ENCODE results near the gene ALOXE3.
"Not testable (repeated sequence)": the region's sequence is repeated elsewhere in the genome, so short reads cannot be mapped to it uniquely, and the experiment has no call there.

Gene ALOXE3

DNA sequence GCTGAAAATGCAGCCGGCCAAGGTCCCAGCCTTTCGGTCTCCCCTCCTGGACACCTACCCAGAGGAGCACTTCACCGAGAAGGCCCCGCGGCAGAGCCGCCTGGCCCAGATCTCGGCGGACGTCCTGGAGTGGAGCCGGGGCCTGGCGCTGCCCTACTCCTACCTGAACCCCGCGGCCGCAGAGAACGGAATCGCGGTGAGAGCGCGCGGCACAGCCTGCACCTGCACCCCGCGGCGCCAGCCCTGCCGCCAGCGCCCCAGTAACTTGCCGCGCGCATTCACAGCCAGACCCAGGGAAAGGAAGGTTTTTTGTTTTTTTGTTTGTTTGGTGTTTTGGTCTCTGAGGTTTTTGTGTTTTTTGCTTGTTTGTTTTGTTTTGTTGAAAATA lies 46.0 kb downstream of the ALOXE3 start:
- DNase-seq (ENCODE audit: low read depth in 2 of 2) = no peak

DNA sequence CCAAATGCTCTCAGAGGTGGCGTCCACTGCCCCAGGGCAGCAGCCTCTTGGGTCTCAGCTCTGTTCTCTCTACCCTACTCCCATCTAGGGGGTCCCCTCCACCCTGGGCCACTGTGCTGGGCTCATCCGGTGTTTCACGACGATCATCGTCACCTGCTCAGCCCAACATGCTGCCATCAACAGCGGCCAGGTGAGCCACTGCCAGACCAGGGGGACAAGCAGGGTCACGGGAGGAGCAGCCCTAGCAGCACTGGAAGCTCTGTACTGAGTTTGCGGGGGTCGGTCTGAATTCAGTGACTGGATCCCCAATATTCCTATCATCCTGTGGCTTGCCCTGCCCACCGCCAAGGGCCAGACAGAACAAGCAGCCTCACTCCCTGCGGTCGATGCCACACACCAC lies 46.8 kb downstream of the ALOXE3 start:
- DNase-seq (ENCODE audit: low read depth in 2 of 2) = no peak

DNA sequence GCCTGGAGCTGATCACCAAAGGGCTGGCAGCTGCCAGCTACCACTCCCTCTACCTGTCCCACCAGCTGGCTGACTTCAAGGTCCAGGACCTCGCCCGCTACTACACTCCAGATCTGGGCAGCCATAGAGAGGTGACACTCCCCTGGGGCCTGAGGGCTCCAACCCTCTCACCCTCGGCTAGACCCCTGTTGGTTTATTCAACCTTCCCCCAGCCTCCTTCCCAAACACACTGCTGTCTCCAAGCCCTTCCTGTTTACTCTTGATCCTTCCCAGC lies 48.8 kb downstream of the ALOXE3 start:
- DNase-seq (ENCODE audit: low read depth in 2 of 2) = no peak

DNA sequence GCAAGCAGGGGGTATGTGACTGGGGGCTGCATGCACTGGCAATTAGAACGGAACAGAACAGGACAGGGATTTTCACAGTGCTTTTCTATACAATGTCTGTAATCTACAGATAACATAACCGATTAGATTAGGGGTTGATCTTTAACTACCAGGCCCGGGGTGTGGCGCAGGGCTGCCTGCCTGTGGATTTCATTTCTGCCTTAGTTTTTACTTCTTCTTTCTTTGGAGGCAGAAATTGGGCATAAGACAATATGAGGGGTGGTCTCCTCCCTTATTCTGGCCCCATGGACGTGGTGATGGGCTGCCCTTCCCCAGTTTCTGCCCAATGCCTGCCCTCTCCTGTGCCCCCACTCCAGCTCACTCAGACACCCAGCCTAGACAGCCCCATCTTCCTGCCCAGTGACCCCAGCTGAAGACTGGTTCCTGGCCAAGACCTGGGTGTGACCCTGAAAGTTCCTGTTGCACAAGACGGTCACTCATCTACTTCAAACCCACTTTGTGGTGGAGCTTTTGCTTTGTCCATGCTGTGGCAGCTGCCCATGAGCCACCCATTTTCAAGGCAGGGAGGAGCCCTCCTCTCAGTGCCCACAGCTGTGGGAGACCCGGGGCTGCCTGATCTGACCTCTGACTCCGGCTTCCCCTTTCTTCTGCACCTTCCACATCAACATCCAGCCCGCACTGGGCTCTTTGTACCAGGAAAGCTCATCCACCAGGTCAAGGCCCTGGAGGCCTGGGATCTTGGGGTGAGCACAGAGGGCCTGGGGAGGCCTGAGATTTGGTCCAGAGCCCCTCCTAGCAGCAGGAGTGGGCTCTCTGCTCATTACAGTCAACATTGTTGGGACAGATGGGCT lies 49.4 kb downstream of the ALOXE3 start:
- DNase-seq (ENCODE audit: low read depth in 2 of 2) = no peak

DNA sequence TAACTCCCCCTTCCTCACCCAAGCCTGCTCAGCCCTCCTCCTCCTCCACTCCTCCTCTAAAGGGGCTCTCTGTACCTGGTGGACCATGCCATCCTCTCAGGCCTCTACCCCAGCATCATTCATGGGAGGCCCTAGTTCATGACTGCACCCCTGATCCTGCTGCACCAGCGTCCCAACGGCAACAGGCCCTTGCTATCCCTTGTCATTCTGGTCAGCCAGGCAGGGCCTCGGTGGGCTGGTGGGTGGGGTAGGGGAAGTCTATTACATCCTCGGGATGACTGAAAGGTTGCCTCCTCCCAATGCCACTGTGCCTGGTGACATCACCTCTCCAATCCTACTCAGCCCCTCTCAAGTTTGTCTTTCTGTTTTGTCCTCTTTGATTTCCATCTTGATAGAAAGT lies 50.5 kb downstream of the ALOXE3 start:
- no peak for DNase-seq (ENCODE audit: low read depth in 2 of 2)

DNA sequence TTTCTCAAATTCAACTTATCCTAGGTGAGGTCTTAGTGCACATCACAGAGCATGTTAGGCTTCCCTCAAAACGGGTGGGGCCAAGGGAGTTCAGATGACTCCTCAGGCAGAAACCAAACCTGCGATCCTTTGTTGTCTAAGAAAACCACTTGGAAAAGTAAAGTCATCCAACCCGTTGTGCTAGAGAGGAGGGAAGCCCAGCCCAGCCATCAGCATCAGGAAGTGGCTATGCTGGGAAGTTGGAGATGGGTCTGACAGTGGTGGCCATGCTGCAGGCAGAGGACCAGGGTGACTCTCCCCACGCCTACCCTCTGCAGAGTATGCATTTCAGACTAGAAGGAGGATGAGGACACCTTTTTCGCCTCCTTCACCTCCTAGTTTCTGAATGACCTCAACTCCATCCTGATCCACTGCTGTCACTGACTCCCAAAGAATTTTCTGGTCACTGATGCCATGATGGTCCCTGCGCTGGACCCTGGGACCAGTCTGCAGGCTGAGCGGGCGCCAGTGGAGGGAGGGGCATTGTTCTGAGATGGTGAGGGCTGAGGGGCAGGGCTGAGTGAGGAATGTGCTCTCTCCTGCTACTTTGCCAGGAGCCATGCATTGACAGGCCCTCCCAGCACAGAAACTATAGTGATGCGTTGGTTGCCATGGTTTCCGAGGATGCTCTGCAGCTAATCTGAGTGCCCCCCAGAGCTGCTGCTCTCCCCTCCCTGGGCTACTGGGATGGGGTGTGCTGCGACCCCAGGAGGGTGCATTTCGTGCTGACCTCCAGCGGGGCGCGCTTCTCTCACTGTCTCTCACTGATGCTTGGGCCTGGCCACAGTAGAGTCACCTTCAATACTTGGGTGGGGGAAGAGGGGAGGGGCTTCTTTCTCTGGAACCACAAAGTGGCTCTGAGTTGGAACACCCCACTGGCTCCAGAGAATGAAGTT lies 51.2 kb downstream of the ALOXE3 start:
- DNase-seq (ENCODE audit: low read depth in 2 of 2) = no peak

DNA sequence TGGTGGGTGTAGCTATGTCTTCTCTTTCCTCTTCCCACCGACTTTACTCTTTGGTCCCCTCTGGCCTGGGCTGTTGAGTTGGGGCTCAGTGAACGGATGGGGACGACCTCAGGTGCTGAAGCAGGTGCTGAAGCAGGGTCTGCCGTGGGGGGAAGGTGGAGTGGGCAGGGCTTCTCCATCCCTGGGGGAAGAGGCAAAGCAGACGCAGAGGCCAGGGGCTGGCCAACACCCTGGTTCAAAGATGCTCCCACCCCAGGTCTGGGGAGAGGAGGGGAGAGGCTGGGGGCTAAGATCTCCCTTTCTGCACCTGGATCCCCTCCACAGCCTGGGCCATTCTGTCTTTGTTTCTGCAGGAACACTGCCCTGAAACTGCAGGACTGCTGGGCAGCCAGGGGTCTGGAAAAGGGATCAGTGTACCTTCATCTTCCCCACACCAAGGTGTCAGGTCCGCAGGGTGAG lies 53.7 kb downstream of the ALOXE3 start:
- DNase-seq (ENCODE audit: low read depth in 2 of 2) = no peak

DNA sequence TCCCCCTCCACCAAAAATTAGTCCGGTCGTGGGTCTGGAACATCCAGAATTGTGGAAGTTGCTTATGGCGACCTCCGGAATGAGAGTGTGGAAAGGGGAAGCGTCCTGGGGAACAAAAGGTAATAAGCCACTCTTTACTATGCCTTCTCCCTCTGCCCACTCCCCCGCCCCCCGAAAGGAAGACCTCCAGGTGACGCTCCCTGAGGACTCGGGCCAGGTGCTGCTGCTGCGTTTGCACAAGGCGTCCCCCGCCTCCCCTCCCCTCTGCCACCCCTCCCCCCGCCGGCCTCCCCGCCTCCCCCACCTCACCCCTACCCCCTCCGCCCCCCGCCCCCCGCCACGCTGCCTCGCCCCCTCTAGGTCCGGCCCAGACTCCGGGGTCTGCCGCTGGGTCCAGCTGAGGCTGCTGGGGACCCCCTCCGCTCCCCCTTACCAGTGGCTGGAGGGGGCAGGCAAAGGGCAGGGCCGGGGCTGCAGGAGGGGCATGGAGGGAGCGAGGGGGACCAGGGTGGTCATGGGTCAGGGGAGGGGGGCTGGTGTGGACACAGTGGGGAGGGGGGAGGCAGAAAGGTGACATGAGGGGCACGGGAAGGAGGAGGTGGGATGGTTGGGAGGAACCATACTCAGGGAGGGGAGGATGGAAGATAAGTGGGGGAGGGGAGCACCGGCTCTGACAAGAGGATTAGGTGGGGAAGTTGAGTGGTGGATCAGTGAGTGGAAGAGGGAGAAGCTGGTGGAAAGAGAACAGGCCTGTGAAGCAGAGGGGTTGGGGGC lies 54.4 kb downstream of the ALOXE3 start:
- DNase-seq (ENCODE audit: low read depth in 2 of 2) = no peak

DNA sequence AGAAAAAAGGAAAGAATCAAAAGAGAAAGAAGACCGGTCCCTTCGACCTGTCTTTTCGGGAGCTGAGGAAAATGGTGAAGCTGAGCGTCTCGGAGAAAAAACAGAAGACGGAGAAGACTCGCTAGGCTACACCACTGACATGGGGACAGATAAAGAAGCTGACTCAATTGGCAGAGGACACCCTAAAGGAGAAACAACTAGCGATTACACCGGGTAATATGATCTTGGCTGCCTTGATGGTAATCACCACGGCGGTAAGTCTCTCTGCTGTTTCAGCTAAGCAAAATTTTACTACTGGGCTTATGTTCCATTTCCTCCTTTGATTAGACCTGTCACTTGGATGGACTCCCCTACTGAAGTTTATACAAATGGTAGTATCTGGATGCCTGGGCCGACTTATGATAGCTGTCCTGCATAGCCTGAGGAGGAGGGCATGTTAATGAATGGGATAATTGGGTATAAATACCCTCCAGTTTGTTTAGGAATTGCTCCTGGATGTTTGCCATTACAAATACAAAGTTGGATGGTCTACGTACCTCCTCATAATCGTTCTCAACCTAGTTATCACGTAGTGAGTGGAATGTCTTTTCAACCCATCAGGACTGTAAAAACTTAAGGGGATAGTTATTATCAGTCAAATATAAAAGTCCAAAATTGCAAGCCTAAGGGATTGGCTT lies 55.4 kb downstream of the ALOXE3 start:
- no peak for DNase-seq (ENCODE audit: low read depth in 2 of 2)

DNA sequence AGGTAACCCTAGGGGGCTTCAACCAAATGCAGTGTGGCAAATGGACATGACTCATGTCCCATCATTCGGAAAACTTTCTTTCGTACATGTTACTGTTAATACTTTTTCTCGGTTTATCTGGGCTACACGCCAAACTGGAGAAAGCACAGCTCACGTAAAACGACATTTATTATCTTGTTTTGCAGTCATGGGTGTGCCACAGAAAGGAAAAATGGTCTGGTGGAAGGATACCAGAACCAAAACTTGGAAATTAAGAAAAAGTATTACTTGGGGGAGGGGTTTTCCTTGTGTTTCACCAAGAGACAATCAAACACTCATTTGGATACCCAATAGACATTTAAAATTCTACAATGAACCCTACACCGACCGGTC lies 55.9 kb downstream of the ALOXE3 start:
- no peak for DNase-seq (ENCODE audit: low read depth in 2 of 2)

DNA sequence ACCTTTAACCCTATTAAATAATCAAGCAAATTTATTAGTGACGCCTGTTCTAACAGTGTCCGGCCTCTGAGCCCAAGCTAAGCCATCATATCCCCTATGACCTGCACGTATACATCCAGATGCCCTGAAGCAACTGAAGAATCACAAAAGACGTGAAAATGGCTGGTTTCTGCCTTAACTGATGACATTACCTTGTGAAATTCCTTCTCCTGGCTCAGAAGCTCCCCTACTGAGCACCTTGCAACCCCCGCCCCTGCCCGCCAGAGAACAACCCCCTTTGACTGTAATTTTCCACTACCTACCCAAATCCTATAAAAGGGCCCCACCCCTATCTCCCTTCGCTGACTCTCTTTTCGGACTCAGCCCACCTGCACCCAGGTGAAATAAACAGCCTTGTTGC lies 56.5 kb downstream of the ALOXE3 start:
- not testable (repeated sequence) for DNase-seq (ENCODE audit: low read depth in 2 of 2)

DNA sequence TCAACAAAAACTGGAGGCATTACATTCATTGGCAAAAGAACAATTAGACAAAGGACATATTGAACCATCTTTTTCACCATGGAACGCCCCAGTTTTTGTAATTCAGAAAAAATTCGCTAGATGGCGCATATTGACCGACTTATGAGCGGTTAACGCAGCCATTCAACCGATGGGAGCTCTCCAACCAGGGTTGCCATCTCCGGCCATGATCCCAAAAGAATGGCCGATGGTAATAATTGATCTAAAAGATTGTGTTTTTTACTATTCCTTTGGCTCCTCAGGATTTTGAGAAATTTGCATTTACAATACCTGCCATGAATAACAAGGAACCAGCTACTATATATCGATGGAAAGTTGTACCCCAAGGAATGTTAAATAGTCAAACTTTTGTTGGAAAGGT lies 58.0 kb downstream of the ALOXE3 start:
- DNase-seq (ENCODE audit: low read depth in 2 of 2) = peak in 1 of 2 donors; percentile 38

DNA sequence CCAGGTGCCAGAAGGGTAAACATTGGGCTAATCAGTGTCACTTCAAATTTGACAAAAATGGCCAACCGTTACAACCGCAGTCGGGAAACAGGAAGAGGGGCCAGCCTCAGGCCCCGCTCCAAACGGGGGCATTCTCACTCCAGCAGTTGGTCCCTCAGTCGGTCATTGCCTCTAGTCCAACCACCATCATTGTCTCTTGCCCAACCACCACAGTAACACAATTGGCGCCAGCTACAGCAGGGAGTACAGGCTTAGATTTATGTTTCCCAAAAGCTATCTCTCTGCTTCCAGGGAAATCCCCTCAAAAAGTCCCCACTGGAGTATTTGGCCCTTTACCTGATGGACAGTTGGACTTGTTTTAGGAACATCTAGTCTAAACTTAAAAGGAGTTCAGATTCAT lies 59.2 kb downstream of the ALOXE3 start:
- no peak for DNase-seq (ENCODE audit: low read depth in 2 of 2)

DNA sequence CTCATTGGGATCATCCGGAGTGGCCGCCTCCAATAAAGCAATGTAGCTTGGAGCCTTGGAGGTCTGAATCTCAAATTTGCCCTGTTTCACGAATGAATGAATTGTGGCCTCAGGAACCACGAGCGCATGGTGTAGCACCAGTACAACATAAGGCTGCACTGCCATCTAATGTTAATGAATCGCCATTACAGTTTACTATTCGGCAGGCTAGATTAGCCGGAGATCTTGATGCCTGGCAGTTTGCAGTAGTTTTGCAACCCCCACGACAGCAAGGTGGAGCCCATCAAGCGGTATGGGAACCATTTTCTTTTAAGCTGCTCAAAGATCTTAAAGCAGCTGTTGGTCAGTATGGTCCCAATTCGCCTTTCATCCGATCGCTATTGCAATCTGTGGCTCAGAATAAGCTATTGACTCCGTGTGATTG lies 60.6 kb downstream of the ALOXE3 start:
- DNase-seq (ENCODE audit: low read depth in 2 of 2) = no peak

DNA sequence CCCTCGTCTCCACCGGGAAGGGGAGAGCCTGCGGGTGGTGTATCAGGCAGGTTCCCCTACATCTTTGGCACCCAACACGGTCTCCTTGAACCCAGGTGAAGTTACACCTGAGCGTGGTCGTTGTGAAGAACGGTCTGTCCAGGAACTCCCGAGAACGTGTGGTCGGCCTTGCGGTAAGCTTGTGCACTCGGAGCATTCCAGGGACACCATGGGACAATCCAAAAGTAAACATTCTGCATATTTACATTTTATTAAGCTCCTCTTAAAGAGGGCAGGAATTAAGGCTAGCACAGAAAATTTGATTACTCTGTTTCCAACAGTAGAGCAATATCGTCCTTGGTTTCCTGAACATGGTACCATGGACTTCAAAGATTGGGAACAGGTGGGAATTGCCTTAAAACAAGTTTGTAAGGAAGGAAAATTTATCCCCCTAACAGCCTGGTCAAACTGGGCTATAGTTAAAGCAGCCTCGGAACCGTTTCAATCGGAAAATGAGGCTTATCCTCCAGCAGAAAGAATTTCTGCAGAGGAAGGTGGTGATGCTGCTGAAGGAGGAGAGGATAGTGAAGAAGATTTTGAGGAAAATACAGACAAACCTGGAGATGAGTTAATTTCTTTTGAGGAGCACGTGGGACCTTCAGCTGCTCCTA lies 61.2 kb downstream of the ALOXE3 start:
- no peak for DNase-seq (ENCODE audit: low read depth in 2 of 2)

DNA sequence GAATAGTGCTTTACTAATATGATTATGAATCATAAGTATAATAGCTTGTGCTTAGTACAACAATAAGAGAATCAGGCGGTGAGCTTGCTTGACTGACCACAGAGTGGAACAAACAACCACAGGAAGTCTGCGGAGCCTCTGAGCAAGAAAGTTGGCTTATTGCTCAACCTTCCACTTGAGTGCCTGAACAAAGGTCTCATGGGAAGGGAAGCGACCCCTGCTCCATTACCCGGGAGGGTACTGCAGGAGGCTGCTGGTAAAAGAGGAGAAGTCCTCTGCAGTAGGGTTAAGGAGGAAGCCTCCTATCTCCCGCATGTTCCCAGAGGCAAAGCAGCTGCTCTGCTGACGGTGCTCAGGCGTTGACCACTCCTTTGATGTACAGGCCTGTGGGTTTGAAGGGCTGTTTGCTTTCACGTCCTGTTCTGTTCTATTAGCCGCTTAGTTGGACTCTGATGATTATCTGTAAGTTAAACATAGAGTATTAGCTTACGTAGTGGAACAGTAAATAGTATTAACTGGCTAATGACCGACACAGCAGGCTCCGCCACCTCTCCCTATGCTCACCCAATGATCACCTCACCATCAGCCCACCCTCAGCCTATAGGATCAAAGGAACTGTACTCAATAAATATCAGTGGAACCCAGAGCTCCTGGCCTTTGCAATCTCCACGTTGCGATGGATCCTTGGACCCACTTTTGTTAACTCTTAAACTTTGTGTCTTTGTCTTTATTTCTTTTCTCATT lies 61.9 kb downstream of the ALOXE3 start:
- peak; percentile 24 to 34 for DNase-seq (ENCODE audit: low read depth in 2 of 2)

DNA sequence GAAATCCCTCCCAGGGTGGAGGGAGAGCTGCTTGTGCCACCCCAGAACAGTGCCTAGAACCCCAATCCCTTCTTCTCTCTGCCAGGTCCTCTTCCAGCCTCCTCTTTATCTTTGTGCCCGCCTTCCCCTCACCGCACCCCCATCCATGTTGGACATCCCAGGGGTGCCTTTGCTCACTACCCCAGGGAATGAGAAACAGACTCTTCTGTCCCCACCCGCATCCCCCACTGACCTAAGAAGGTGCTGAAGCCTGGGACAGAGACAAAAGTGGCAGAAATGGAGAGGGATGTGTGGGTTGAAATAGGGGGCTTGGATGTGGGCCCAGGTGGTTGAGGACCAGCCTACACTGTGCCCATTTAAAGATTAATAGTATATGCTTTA lies 62.5 kb downstream of the ALOXE3 start:
- no peak for DNase-seq (ENCODE audit: low read depth in 2 of 2)

DNA sequence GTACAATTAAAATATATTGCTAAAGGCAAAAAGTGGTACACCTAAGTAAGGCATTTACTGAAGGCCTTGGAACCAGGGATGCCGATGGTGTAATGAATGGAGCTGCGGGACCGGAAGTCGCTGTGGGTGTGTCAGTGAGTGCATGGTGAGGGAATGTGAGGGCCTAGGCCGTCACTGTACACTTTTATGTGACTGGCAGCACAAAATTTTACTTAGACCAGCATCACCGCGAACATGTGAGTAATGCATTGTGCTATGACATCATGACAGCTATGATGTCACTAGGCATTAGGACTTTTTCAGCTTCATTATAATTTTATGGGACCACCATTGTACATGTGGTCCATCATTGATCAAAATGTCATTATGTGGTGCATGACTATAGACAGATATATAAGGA lies 64.7 kb downstream of the ALOXE3 start:
- no peak for DNase-seq (ENCODE audit: low read depth in 2 of 2)

DNA sequence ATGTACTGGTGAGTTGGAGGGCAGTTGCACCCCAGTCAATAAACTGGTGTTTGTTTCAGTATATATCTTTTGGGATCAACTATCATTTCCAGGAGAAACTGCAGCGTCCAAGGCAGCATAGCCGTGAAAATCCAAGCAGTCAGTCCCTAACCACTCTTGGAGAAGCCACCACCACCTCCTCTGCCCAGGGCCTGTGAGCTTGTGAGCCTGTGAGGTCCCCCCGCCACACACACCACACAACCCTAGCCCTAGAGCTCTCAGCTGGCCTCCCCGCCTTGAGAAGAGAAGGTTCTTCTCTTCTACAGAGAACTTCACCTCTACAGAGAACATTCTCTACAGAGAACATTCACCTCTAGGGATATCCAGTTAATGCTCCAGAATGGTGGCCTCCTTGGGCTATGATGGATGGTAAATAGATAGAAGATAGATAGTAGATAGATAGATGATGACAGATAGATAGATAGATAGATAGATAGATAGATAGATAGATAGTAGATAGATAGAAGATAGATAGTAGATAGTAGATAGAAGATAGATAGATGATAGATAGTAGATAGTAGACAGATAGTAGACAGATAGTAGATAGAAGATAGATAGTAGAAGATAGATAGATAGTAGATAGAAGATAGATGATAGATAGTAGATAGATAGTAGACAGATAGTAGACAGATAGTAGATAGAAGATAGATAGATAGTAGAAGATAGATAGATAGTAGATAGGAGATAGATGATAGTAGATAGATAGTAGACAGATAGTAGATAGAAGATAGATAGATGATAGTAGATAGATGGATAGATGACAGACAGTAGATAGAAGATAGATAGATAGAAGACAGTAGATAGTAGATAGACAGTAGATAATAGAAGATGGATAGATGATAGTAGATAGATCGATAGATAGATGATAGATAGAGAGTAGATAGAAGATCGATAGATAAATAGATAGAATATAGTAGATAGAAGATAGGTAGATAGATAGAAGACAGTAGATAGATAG lies 65.8 kb downstream of the ALOXE3 start:
- DNase-seq (ENCODE audit: low read depth in 2 of 2) = no peak

Data from stimulated activated CD8-positive, alpha-beta memory T cell treated with anti-CD3 and anti-CD28 coated beads, Interleukin-2, amount 100 ng/mL, for 1 hour (primary cell).